Nephron progenitor cell (in vitro differentiated cells): ENCODE data around the gene LRRC7.

ENCODE experiments used
- DNase-seq: peaks from one replicate; pipeline ENCODE4 v3.0.0; 2021
- H3K27ac Mint-ChIP-seq: 2 replicates; pipeline ENCODE4 v1.8.0; 2021; ENCODE audit warnings: mild to moderate bottlenecking, moderate library complexity, mixed read lengths
- H3K27me3 Mint-ChIP-seq: 2 replicates; pipeline ENCODE4 v1.8.0; 2021; ENCODE audit warnings: mild to moderate bottlenecking, low read depth, mixed read lengths; ENCODE audit not compliant: poor library complexity
- H3K36me3 Mint-ChIP-seq: 2 replicates; pipeline ENCODE4 v1.8.0; 2021; ENCODE audit warnings: low read depth, mixed read lengths
- H3K4me1 Mint-ChIP-seq: 2 replicates; pipeline ENCODE4 v1.8.0; 2021; ENCODE audit warnings: mixed read lengths
- H3K4me3 Mint-ChIP-seq: 2 replicates; pipeline ENCODE4 v1.8.0; 2021; ENCODE audit warnings: mild to moderate bottlenecking, moderate library complexity, mixed read lengths
- H3K9me3 Mint-ChIP-seq: 2 replicates; pipeline ENCODE4 v1.8.0; 2021; ENCODE audit warnings: mild to moderate bottlenecking, moderate library complexity, mixed read lengths
- TF ChIP-seq, protein P1 (sequence below): fragments of 200-600 bp; sonication (generic); IDR thresholded peaks from 2 replicates; pipeline ENCODE4 v1.5.0; 2021; ENCODE audit warnings: antibody characterized with exemption

Gene LRRC7

DNA sequence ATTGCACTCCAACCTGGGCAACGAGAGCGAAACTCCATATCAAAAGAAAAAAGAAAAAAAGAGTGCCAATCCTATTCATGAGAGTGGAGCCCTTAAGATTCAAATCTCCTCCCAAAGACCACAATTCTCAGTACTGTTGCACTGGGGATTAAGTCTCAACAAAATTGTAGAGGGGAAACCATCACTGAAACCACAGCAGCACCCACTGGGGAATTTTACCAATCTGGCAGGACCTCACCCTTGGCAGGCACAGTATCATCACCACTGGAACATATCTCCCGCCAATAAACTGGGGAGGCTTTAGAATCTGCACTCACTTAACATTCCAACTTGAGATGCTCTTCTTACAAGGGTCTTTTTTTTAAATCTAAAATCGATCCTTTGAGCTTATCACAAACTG is 596.6 kb downstream of the LRRC7 start:
- no peak for DNase-seq
- Mint-ChIP-seq H3K9me3 (no peaks in the 10 kb centered on the region), H3K27me3 (no peaks in the 10 kb centered on the region), H3K27ac (no peak overlapping the region), H3K4me3 (no peak overlapping the region), H3K4me1 (no peaks in the 10 kb centered on the region), H3K36me3 (peaks cover 36% of the 10 kb centered on the region)
- TF ChIP-seq, protein P1, sequence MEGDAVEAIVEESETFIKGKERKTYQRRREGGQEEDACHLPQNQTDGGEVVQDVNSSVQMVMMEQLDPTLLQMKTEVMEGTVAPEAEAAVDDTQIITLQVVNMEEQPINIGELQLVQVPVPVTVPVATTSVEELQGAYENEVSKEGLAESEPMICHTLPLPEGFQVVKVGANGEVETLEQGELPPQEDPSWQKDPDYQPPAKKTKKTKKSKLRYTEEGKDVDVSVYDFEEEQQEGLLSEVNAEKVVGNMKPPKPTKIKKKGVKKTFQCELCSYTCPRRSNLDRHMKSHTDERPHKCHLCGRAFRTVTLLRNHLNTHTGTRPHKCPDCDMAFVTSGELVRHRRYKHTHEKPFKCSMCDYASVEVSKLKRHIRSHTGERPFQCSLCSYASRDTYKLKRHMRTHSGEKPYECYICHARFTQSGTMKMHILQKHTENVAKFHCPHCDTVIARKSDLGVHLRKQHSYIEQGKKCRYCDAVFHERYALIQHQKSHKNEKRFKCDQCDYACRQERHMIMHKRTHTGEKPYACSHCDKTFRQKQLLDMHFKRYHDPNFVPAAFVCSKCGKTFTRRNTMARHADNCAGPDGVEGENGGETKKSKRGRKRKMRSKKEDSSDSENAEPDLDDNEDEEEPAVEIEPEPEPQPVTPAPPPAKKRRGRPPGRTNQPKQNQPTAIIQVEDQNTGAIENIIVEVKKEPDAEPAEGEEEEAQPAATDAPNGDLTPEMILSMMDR, result no peak

DNA sequence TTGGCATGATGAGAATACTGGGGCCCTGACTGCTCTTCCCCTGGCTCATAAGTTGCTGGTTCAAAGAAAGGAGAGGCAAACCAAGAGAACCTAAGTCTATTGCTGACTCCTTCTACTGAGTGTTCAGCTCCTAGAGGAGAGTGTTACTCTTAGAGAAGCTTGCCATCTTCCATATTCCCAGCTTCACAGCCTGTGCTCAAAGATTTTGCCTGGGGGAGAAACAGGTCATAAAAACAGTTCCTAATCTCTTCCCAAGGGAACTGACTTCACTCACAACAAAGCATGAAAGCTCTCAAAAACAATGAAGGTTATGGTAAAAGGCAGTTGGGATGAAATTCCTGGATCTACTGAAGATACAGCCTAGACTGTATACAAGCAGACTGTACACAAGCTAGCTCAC is 600.6 kb downstream of the LRRC7 start:
- H3K36me3 Mint-ChIP-seq, result peaks cover 31% of the 10 kb centered on the region
- DNase-seq, result no peak
- H3K4me3 Mint-ChIP-seq, result no peak overlapping the region
- H3K9me3 Mint-ChIP-seq, result no peaks in the 10 kb centered on the region
- peak overlapping the region; percentile 53 for H3K27ac Mint-ChIP-seq
- TF ChIP-seq, protein P1, result no peak
- no peaks in the 10 kb centered on the region for H3K4me1 Mint-ChIP-seq
- H3K27me3 Mint-ChIP-seq, result no peaks in the 10 kb centered on the region

GRCh38 chr1:70169018-70169839 is 601.5 kb downstream of the LRRC7 start:
- no peaks in the 10 kb centered on the region for H3K4me1 Mint-ChIP-seq
- H3K36me3 Mint-ChIP-seq, result peaks cover 30% of the 10 kb centered on the region
- DNase-seq, result no peak
- H3K4me3 Mint-ChIP-seq, result no peak overlapping the region
- TF ChIP-seq, protein P1, result no peak
- H3K27me3 Mint-ChIP-seq, result no peaks in the 10 kb centered on the region
- no peak overlapping the region for H3K27ac Mint-ChIP-seq
- no peaks in the 10 kb centered on the region for H3K9me3 Mint-ChIP-seq

- no peak overlapping the region for H3K4me3 Mint-ChIP-seq
- no peaks in the 10 kb centered on the region for H3K9me3 Mint-ChIP-seq
- DNase-seq, result no peak
- no peak overlapping the region for H3K27ac Mint-ChIP-seq
- no peaks in the 10 kb centered on the region for H3K27me3 Mint-ChIP-seq
- H3K4me1 Mint-ChIP-seq, result no peaks in the 10 kb centered on the region
- TF ChIP-seq, protein P1, result no peak
- H3K36me3 Mint-ChIP-seq, result peaks cover 30% of the 10 kb centered on the region
Measured at GRCh38 chr1:70171512-70171911, 603.8 kb downstream of the LRRC7 start.
